ENCODE data around the gene MYH10.

MYH10 gene

DNA sequence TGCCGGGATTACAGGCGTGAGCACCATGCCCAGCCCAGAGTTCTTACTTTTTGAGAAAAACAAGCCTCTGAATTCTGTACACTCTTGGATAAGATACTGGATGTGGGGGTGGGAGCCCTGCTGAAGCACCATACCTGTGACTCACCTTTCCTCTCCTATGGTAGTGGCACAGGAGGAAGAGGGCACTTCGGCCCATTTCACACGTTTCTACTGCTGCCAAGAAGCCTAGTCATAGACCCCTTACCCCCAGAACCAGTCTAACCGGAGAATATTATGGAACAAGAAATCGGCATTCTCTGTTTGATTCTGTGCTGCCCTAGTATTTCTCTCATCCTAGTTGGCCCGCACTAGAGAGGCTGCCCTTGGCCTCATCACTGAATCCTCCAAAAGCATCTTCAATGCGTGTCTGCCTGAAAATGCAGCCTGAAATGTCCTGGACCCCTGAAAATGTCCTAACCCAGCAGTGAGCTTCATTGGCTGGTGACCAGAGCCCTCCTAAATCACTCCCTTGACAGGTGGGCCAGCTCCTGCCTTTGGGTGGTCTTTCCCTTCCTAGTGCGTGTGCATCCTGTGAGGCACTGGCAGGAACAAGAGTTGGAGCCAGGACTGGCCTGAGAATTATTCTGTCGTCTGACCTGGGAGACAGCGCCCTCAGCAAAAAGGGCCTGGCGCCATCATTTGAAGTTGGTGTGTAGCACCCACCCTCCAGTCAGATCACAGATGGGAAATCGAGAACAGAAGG lies 156.9 kb downstream of the MYH10 start:
- TF ChIP-seq POLR2AphosphoS5 (IDR thresholded peaks at IDR 0.05; ENCODE audit: borderline replicate concordance, low read depth, low read length) (no peak), EZH2 (IDR thresholded peaks at IDR 0.05) (no peak), FOXP2 (optimal IDR thresholded peaks at IDR 0.05; ENCODE audit: control extremely low read depth, extremely low read length, insufficient read depth) (no peak)
- H3K4me3 ChIP-seq = no peak overlapping the region
- H3K9ac ChIP-seq (ENCODE audit: insufficient read length) = no peak overlapping the region
- H3K36me3 ChIP-seq (ENCODE audit: insufficient read depth, low read length) = peaks cover 63% of the 10 kb centered on the region
- H3K27ac ChIP-seq = no peak overlapping the region
- no peaks in the 10 kb centered on the region for H3K9me3 ChIP-seq (ENCODE audit: low read depth, low read length)
- DNase-seq (ENCODE audit: low read depth, low spot score) = no peak

GRCh38 chr17:8472663-8473062 lies 157.9 kb downstream of the MYH10 start:
- no peak for DNase-seq (ENCODE audit: low read depth, low spot score)
- Histone ChIP-seq H3K27ac (no peak overlapping the region), H3K9ac (ENCODE audit: insufficient read length) (no peak overlapping the region), H3K9me3 (ENCODE audit: low read depth, low read length) (no peaks in the 10 kb centered on the region), H3K4me3 (no peak overlapping the region), H3K36me3 (ENCODE audit: insufficient read depth, low read length) (peaks cover 54% of the 10 kb centered on the region)
- TF ChIP-seq EZH2 (IDR thresholded peaks at IDR 0.05) (no peak), FOXP2 (optimal IDR thresholded peaks at IDR 0.05; ENCODE audit: control extremely low read depth, extremely low read length, insufficient read depth) (no peak), POLR2AphosphoS5 (IDR thresholded peaks at IDR 0.05; ENCODE audit: borderline replicate concordance, low read depth, low read length) (no peak)

DNA sequence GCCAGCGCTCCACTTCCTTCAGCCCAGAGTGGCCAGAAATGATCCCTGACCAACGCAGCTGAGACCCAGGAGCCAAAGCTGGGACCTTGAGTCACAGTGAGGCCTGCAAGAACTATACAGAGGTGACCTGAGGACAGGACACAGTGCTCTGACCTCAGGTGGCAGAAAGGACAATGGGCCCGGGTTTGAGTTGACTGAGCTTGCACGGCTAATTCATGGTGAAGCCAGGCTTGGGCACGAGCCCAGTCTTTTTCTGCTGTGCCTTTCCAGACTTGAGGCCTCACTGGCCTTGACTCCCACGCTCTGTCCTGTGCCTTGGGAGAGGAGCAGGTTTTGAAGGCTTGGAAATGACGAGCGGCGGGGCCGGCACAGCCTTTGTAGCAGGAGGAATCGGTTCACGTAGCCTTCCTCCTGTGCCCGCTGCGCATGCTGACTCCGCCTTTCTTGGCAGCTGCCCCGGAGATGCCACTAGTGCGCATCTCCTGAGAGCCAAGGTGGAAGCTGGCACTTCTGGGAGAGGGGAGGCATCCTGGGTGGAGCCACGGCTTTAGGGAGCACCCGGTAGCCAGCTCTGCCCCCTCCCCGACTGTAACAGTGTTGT lies 160.0 kb downstream of the MYH10 start:
- Histone ChIP-seq H3K9me3 (ENCODE audit: low read depth, low read length) (no peaks in the 10 kb centered on the region), H3K4me3 (no peak overlapping the region), H3K27ac (no peak overlapping the region), H3K36me3 (ENCODE audit: insufficient read depth, low read length) (peaks cover 40% of the 10 kb centered on the region), H3K9ac (ENCODE audit: insufficient read length) (no peak overlapping the region)
- no peak for DNase-seq (ENCODE audit: low read depth, low spot score)
- TF ChIP-seq POLR2AphosphoS5 (IDR thresholded peaks at IDR 0.05; ENCODE audit: borderline replicate concordance, low read depth, low read length) (no peak), EZH2 (IDR thresholded peaks at IDR 0.05) (no peak), FOXP2 (optimal IDR thresholded peaks at IDR 0.05; ENCODE audit: control extremely low read depth, extremely low read length, insufficient read depth) (no peak)

DNA sequence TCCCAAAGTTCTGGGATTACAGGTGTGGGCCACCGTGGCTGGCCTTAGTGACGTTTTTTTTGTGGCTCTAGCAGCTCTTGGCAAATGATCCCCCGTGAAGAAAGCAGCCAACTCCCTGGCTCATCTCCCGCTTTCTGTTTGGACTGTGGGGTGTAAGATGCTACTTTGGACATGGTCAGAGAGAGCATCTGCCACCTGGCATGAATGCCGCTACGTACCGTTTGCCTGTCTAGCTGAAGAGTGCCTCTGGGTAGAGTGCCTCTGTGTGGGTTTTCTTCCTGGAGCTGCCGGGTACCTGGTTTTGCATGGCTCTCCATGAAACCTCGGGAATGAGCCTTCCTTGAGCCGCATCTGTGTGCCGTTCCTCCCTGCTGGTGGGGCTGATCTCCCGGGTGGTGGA lies 160.6 kb downstream of the MYH10 start:
- Histone ChIP-seq H3K4me3 (no peak overlapping the region), H3K9ac (ENCODE audit: insufficient read length) (no peak overlapping the region), H3K9me3 (ENCODE audit: low read depth, low read length) (no peaks in the 10 kb centered on the region), H3K36me3 (ENCODE audit: insufficient read depth, low read length) (peaks cover 35% of the 10 kb centered on the region), H3K27ac (no peak overlapping the region)
- no peak for DNase-seq (ENCODE audit: low read depth, low spot score)
- TF ChIP-seq EZH2 (IDR thresholded peaks at IDR 0.05) = no peak

GRCh38 chr17:8468980-8469379 lies 161.5 kb downstream of the MYH10 start:
- H3K9me3 ChIP-seq (ENCODE audit: low read depth, low read length) = no peaks in the 10 kb centered on the region
- peaks cover 25% of the 10 kb centered on the region for H3K36me3 ChIP-seq (ENCODE audit: insufficient read depth, low read length)
- H3K4me3 ChIP-seq = no peak overlapping the region
- H3K27ac ChIP-seq = 0 out of 2 replicates have a peak overlapping the region, but pooled peaks have one; percentile 14
- no peak for DNase-seq (ENCODE audit: low read depth, low spot score)
- TF ChIP-seq EZH2 (IDR thresholded peaks at IDR 0.05) (no peak), FOXP2 (optimal IDR thresholded peaks at IDR 0.05; ENCODE audit: control extremely low read depth, extremely low read length, insufficient read depth) (no peak), POLR2AphosphoS5 (IDR thresholded peaks at IDR 0.05; ENCODE audit: borderline replicate concordance, low read depth, low read length) (no peak)
- no peak overlapping the region for H3K9ac ChIP-seq (ENCODE audit: insufficient read length)

- no peaks in the 10 kb centered on the region for H3K9me3 ChIP-seq (ENCODE audit: low read depth, low read length)
- no peak overlapping the region for H3K27ac ChIP-seq
- peaks cover 18% of the 10 kb centered on the region; the same call in 1 of the 2 replicates for H3K36me3 ChIP-seq (ENCODE audit: insufficient read depth, low read length)
- no peak overlapping the region for H3K9ac ChIP-seq (ENCODE audit: insufficient read length)
- DNase-seq (ENCODE audit: low read depth, low spot score) = no peak
- H3K4me3 ChIP-seq = no peak overlapping the region
- no peak for TF ChIP-seq FOXP2 (optimal IDR thresholded peaks at IDR 0.05; ENCODE audit: control extremely low read depth, extremely low read length, insufficient read depth)
- no peak for TF ChIP-seq EZH2 (IDR thresholded peaks at IDR 0.05)
- no peak for TF ChIP-seq POLR2AphosphoS5 (IDR thresholded peaks at IDR 0.05; ENCODE audit: borderline replicate concordance, low read depth, low read length)
Measured at GRCh38 chr17:8468127-8468526, 162.4 kb downstream of the MYH10 start.

DNA sequence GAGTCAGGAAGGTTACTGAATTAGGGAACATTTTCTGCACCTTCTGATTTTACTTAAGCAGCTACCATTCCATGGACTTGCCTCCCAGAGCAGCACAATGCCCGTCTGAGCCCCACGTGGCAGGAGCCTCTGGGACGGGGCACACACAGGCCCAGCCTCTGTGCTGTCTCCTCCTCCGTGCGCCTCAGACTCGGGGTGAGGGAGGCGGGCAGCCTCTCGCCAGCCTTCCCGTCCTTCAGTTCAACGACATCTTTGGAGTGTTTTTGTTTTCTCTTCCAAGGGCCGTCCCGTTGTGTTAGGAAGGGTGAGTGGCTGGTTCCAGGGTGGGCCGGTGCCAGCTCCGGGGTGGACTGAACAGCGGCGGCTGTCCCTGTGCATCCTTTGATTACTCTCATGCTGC lies 163.0 kb downstream of the MYH10 start:
- no peak for DNase-seq (ENCODE audit: low read depth, low spot score)
- Histone ChIP-seq H3K27ac (no peak overlapping the region), H3K9ac (ENCODE audit: insufficient read length) (no peak overlapping the region), H3K36me3 (ENCODE audit: insufficient read depth, low read length) (peaks cover 19% of the 10 kb centered on the region; the same call in 1 of the 2 replicates), H3K9me3 (ENCODE audit: low read depth, low read length) (no peaks in the 10 kb centered on the region), H3K4me3 (no peak overlapping the region)
- TF ChIP-seq EZH2 (IDR thresholded peaks at IDR 0.05) (no peak), FOXP2 (optimal IDR thresholded peaks at IDR 0.05; ENCODE audit: control extremely low read depth, extremely low read length, insufficient read depth) (no peak), POLR2AphosphoS5 (IDR thresholded peaks at IDR 0.05; ENCODE audit: borderline replicate concordance, low read depth, low read length) (no peak)

- TF ChIP-seq EZH2 (IDR thresholded peaks at IDR 0.05) (no peak), FOXP2 (optimal IDR thresholded peaks at IDR 0.05; ENCODE audit: control extremely low read depth, extremely low read length, insufficient read depth) (no peak), POLR2AphosphoS5 (IDR thresholded peaks at IDR 0.05; ENCODE audit: borderline replicate concordance, low read depth, low read length) (no peak)
- peaks cover 23% of the 10 kb centered on the region; the same call in 1 of the 2 replicates for H3K36me3 ChIP-seq (ENCODE audit: insufficient read depth, low read length)
Measured at GRCh38 chr17:8466873-8467272, 163.7 kb downstream of the MYH10 start.

More at GRCh38 chr17:8466873-8467272, 163.7 kb downstream of the MYH10 start:
- H3K9ac ChIP-seq (ENCODE audit: insufficient read length) = no peak overlapping the region
- H3K9me3 ChIP-seq (ENCODE audit: low read depth, low read length) = no peaks in the 10 kb centered on the region
- H3K27ac ChIP-seq = no peak overlapping the region
- DNase-seq (ENCODE audit: low read depth, low spot score) = no peak
- H3K4me3 ChIP-seq = no peak overlapping the region
